ENCODE data around the gene CFAP91.
"Not testable (repeated sequence)": the region's sequence is repeated elsewhere in the genome, so short reads cannot be mapped to it uniquely, and the experiment has no call there.

Gene CFAP91

DNA sequence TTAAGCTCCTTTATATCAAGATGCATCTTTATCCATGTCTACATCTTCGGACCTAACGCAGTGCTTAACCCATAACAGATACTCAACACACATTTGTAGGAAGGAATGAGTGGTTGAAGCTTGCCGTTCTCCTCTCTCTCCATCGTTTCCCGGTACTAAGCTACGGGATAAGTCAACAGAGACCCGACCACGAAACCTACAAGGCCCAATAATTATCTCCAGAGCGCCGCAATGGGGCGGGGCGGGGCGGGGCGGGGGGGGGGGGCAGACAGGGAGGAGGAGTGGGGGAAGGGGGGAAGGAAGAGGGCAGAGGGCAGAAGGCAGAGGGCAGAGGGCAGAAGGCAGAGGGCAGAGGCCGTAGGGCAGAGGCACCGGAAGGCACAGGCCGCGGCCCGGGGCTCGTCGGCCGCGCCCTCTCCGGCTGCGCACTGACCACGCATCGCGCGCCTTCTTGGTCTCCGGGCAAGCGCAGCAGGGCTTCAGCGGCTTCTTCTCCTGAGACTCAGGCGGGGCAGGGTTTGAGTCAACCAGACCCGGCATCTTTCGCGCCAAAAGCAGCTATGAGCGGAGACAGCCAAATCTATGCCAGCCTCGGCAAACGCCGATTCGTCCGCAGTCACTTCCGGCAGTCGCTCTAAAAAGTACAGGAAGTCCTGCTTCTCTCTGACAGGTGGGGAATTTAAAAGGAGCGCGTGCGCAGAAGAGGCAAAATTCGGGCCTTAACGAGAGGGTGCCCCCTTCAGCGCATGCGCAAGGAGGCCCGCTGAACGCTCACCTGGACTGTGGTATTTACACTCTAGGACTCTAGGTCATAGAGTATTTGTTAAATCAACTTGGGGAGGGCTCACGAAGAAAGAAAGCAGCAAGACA lies 25.8 kb upstream of the CFAP91 start, which contains the start of gene COX17:
Gene COX17 (minus strand): TSS at position 636 of the 870 bp plus-strand sequence. CDS start 96 bp downstream, at position 540.
- peak; percentile 98 for DNase-seq (ENCODE audit: low spot score)

DNA sequence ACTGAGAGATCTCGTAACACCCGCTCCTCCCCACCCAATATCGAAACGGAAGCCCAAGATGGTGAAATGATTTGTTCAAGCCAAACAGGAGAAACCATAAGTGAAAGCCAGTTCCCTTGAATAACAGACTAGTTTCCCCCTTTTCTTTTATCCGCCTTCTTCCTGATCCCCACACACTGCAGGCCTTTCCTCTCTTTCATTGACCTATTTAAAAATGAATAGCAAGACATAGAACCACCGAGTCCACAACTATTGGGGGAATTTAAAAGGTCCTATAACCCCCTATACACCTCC lies 25.2 kb upstream of the CFAP91 start:
- DNase-seq (ENCODE audit: low spot score) = no peak

DNA sequence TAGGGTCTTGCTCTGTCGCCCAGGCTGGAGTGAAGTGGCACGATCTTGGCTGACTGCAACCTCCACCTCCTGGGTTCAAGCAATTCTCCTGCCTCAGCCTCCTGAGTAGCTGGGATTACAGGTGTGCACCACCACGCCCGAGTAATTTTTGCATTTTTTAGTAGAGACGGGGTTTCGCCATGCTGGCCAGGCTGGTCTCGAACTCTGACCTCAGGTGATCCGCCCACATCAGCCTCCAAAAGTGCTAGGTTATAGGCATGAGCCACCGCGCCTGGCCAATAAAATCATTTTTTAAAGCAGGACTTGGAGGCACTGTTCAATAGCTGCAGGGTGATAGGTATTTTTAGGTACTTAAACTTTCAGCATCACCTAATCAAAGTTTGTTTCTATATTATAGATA lies 24.6 kb upstream of the CFAP91 start:
- DNase-seq (ENCODE audit: low spot score) = not testable (repeated sequence)

DNA sequence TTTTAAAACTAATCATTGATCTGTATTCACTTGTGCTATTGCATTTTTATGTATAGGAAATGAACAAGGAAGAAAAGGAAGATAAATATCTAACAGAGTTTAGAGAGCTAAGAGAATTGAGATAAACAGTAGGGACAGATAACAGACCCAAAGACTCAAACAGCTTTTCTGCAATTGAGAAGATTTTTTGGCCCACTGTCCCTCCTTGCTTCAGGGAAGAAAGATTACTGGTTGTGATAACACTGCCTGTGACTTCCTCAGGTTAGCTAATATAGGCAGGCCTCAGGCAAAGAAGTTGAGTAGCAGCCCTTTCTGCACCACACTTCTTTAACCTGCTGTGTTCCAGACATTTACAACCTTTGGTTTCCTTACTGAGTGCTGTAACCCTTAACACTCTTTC lies 22.9 kb upstream of the CFAP91 start:
- no peak for DNase-seq (ENCODE audit: low spot score)

DNA sequence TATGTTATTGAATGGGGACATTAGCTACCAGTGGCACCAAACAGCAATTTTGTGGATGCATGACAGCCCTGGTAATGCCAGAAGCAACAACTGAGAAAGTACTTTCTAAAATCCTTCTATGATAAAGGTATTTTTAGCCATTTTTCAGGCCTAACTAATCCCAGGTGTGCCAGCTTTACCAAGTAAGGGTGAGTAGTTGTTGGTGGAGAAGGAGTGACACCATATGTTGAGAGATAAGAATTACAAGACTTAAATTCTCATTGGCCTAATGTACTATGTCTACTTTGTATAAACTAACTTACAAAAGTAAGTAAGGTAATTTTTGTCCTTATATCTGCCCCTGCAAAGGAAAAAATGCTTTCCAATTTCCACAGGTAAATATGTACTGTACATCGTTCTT lies 21.5 kb upstream of the CFAP91 start:
- peak; percentile 31 for DNase-seq (ENCODE audit: low spot score)

DNA sequence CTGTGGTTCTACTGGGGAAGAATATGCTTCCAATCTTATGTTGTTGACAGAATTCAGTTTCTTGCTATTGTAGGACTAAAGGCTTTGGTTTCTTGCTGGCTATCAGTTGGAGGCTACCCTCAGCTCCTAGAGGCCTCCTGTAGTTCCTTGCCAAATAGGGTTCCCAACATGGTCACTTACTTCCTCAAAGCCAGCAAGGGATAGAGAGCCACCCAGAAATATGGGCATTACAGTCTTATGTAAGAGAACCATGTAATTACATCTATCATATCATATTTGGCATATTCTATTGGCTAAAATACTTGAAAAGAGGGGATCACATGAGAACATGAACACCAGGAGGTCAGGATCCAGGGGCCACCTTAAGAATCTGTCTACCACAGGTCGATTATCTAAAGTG lies 19.4 kb upstream of the CFAP91 start:
- no peak for DNase-seq (ENCODE audit: low spot score)

DNA sequence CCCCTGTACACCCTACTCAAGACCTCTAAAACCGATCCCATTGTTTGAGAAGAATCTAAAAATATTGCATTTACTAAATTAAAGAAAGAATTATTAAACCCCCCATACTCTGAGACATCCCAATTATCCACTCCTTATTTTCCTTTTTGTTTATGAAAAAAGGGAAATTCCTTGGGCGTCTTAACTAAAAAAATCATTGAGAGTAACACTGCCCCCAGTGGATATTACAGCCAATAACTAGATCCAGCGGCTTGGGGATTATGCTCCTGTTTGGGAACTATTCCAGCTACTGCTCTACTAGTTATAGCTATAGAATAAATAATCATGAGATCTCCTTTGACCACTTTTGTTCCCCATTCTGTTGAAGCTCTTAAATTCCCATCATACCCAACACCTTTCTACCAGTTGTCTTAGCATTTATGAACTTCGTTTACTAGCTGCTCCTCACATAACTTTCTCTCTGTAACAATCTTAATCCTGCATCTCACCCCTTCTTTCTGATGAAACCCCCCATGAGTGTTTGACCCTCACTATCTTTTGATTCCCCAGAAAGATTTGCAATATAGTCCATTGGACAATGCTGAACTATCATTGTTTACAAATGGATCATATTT lies 12.7 kb upstream of the CFAP91 start:
- peak; percentile 13 for DNase-seq (ENCODE audit: low spot score)

DNA sequence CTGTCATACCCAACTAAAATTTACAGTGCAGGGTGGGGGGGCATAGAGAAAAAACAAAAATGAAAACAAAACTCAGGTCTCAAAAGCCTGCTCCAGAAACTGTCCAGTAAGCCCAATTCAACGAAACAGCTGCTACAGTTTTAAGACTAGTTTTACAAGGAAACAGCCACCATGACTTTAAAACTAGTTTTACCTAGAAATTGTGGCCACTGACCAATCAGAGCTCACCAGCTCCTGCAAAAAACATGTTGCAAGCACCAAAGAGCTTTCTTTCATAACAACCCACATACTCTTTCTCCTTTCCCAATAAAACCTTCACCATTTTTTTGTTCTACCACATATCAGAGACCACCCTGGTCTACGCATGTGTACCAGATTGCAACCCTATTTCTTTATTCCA lies 7.3 kb upstream of the CFAP91 start:
- DNase-seq (ENCODE audit: low spot score) = peak; percentile 9

DNA sequence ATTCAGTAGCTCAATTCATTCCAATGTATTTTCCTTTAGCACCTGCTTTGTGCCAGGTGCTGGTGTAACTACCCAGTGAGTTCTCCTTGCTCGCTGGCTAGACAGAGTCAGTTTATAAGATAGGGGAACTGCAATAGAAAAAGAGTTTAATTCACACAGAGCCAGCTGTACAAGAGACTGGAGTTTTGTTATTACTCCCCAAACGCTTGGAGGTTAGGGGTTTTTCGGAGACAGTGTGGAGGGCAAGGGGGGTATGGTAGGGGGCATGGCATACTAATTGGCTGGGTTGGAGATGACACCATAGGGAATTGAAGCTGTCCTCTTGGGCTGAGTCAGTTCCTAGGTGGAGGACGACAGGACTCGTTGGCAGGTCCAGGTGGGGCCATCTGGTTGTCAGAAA lies 5.4 kb upstream of the CFAP91 start:
- DNase-seq (ENCODE audit: low spot score) = no peak

DNA sequence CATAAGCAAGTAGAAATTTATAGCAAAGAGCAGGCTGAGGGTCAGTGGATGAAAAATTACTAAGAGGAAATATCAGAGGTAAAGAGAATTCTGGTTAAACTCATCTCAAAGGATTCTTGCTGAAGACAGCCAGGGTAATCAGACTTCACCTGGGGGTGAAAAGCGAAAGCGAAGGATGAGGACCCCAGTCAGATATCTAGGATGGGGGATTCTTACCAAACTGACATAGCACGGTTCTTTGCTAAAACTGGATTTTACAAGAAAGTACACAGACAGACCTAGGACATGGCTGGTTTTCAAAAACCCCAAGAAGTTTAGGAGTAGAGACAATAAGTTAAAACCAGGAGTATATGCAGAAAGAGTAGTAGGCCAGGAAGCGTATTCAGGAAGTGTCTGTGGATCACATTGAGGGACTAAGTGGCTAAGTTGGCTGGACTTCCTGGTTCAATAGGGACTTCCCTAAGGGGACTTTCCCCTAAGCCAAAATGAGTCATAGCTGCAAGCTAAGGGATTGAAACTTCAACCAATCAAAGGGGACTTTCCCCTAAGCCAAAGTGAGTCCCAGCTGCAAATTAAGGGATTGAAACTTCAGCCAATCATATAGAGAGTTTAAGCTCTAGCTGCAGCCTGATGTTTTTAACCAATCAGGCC lies 2.4 kb upstream of the CFAP91 start:
- no peak for DNase-seq (ENCODE audit: low spot score)

DNA sequence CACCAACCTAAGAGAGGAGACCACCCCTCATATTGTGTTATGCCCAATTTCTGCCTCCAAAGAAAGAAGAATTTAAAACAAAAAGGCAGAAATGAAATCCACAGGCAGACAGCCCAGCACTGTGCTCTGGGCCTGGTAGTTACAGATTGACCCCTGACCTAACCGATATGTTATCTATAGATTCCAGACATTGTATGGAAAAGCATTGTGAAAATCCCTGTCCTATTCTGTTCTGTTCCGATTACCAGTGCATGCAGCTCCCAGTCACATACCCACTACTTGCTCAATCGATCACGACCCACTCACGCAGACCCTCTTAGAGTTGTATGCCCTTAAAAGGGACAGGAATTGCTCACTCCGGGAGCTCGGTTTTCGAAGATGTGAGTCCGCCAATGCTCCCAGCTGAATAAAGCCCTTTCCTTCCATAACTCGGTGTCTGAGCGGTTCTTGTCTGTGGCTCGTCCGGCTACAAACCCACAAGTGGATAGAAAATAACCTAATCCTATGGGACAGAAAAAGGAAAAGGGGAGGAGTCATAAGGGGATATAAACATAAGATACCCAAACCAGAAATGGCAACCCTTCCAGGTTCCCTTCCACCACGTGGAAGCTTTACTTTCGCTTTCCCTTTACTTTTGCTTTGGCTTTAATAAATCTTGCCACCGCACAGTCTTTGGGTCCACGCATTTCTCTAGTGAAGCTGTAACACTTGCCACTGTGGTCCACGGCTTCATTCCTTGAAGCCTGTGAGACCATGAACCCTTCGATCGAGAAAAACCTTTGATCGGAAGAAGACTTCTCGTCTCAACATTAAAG lies 1.7 kb upstream of the CFAP91 start:
- no peak for DNase-seq (ENCODE audit: low spot score)

DNA sequence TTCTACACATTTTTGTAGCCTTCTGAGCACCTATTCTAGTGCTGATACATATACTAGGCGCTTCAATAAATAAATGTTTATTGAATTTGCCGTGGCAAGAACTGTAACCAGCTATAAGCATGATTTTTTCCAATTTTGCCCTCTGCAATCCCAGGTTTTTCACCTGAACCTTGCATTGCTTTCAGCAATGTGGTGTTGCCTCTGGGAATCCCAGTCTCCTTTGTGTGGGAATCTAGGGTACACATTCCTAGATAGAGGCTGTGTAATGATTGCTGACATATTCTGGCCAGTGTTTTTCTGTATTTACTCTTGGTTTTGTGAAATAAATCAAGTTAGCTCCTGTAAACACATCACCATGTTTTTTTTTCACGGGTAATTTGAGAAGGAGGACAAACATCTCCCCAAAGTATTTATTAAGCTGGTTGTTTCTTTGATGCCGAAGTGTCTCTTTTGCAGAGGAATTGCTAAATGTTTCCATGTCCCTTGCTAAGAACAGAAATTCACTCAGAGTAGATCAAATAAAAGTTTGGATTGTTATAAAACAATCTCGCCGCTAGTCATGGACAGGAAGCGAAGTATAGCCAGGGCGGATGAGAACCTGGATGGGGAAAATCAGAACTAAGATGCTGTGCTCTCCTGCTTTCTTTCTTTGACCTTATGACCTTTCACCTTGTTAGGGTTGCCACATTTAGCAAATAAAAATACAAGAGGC lies 1.2 kb downstream of the CFAP91 start:
- no peak for DNase-seq (ENCODE audit: low spot score)

DNA sequence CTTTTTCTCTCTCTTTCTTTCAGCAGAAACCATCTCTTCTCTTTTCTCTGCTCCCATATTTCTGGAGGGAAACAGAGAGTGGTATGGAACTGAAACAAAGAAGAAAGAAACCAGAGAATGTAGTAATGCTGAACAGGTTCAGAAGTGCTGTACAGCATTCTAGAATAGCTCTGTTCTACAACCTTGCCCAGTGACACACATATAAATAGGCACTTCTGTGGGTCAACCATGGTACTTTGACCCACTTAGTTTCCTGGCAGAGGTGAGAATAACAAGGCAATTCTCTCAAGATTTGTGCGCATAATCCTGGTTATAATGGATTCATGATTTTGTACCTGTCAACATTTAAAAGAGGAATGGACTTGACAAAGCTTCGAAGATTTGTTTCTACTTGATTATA lies 12.3 kb downstream of the CFAP91 start:
- DNase-seq (ENCODE audit: low spot score) = no peak

DNA sequence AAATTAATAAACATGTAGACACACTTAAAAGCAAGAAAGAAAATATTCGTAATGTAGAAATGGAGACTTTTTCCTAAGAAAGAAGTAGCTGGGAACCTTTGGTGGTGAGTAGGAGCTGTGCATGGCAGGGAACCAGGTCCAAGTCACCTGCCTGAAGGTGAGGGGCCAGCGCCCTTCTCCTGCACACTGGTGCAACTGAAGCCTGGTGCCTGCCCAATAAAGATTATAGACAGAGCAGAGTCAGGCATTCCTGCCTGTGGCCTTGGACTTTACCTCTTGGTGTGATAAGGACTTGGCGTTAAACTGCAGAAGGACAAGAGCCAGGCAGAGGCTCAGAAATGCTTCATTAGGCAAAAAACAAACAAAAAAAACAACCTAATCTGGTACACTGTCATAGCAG lies 14.2 kb downstream of the CFAP91 start:
- DNase-seq (ENCODE audit: low spot score) = no peak

DNA sequence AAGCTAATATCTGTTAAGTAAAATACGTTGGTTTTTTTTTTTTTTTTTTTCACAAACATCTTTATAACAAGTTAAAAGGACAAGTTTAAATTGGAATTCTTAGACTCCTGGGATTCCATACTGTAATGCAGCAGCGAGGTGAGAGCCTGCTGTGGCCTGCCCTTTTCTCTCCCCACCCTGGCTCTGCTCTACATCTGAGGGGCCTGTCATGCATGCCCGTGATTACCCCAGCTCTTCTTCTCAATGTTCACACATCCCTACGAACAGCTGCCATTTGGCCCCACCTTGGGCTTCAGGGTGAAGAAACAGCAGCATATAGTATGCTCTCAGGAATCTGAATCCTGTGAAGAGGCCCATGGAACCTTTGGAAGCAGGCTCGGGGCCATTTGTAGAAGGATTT lies 14.7 kb downstream of the CFAP91 start:
- DNase-seq (ENCODE audit: low spot score) = no peak

DNA sequence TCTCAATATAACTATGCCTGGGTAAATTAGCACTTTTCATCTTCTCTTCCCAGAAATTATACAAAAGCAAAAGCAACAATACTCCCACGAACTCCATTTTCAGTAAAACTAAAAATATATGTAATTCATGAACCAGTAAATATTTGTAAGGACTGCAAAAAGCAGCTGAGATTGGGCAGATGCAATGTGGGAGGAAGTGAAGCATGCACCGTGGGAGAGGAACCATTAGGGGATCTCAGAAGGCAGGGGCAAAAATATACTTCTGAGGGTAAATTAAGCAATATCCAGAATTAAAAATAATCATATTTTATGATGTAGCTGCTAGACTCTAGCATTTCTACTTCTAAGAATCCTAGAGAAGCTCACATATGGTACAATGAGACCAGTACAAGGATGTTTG lies 20.2 kb downstream of the CFAP91 start:
- no peak for DNase-seq (ENCODE audit: low spot score)

DNA sequence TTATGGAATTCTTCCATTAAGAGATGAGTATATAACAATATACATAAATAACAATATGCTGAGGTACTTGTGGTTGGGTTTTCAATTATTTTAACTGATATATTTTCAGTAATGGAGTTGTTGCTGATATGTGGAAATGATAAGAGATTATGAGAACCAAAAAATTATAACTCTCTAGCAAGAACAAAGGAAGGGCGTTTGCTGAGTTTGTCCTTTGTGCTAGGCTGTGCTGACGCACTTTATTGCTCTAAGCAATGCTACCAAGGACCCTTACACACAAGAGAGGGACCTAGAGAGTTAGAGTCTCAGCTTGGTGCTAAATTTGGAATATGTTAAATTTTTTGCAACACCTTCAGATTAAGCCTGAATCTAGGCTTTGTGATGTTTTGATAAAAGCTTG lies 24.1 kb downstream of the CFAP91 start:
- DNase-seq (ENCODE audit: low spot score) = no peak

DNA sequence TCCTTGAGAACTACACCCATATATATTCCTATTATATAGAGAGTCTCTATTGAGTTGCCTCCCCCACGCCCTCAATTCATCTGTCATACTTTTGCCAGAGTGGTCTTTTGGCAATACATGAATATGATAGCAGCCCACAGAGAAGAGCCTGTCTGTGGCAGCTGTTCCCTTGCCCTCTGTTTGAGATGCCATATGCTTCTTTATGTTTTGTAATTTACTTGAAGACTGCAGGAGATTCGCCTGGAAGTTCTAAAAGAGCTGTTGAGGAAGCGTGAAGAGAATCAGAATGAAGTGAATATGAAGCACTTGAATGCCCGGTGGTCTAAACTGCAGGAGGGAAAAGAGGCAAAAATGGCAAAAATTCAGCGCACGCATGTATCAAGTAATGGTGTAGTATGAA lies 27.2 kb downstream of the CFAP91 start:
- DNase-seq (ENCODE audit: low spot score) = no peak

DNA sequence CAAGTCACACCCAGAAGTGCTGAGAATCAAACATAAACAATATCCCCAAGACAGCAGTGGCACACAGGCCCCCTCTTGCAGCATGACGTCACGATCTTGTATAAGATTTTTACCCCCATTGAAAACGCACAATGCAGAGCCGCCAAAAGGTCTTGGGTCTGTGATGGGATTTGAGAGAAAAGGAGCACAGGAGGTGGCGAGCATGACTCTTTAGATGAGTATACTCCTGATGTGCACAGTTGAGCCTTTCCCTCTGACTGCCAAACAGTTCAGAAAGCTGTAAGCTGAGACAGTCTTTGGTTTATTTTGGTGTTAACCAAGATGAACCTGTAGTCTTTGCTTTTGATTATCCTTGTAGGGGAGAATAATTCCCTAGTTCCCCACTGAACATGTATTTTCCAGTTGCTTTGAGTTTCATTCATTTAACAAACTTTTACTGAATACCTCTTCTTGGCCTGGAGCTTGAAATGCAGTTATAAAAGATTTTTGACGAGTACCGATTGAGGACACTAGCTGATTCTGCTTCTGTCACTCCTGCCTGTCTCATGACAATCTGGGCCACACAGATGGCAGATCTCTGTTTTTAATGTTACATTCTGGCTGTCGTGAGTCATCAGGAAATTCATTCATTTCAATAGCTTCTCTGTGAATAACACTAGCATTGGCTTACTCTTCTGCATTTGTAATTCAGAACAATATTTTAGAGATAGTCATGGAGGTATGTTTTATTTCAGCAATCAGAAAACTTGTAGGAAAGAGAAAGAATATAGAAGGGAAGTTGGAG lies 28.9 kb downstream of the CFAP91 start:
- no peak for DNase-seq (ENCODE audit: low spot score)

DNA sequence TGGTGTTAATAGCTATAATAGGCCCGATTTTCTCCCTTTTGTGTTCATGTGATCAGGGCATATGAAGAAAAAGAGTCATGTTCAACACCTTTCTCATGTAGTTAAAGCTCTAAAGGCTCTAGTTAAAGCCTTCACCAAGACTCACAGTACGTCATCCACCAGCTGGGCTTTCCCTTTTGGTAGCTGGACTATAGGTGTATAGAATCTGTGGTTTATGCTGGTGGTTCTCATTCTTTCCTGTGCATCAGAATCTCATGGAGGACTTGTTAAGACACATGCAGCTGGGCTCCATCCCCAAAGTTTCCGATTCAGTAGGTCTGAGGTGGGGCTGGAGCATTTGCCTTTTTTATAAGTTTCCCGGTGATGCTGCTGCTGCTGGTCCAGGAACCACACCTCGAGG lies 31.0 kb downstream of the CFAP91 start:
- DNase-seq (ENCODE audit: low spot score) = no peak

DNA sequence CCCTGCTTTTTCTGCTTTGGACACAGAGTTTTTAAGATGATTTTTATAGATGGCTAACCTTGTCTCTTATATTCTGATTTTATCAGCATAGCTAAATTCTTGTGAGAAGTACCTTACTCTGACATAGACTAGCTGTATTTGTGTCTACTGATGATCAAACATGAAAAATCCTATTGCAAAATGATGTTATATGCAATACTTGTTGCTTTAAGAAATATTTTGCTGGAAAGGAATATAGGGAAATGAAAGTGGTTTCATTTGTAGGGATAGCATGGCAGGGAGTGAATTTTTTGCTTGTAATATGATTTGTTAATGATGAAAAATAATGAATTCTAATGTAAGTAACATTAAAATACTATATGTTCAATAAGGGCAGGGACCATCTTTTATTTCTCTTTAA lies 35.9 kb downstream of the CFAP91 start:
- no peak for DNase-seq (ENCODE audit: low spot score)
